SW 1271 (cell line): ENCODE measurements around the gene CASTOR1.
A peak's percentile ranks its signal among the peaks of the same experiment; 100 is the strongest.
"Not testable (repeated sequence)": the region's sequence is repeated elsewhere in the genome, so short reads cannot be mapped to it uniquely, and the experiment has no call there.

Experiments used
- DNase-seq, 2 experiments: peaks; one replicate each; lab custom pipeline; 2025; lab: John Stamatoyannopoulos, UW

CASTOR1 gene

GRCh38 chr22:30289141-30289979, at the start of gene CASTOR1:
TSS of gene CASTOR1 (minus strand) at chr22:30289505. CDS start at chr22:30289497, 8 bp downstream.
- DNase-seq, result peak; percentile 82 to 95

- no peak for DNase-seq
These were observed 49.5 kb upstream of the CASTOR1 start for GRCh38 chr22:30338802-30339201.

DNA sequence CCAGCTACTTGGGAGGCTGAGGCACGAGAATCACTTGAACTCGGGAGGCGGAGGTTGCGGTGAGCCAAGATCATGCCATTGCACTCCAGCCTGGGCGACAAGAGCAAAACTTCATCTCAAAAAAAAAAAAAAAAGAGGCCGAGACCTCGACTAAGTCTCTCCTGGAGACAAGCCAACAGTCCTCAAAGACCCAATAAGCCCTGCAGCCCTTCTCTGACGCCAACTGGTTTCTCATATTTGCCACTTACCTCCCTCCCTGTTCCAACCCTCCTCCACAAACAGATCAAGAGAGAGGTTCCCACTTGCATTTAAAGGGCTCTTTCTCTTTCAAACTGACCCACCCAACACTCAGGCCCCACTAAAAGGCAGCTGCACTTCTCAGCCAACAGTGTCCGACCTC, 49.0 kb upstream of the CASTOR1 start:
- DNase-seq, result not testable (repeated sequence)

- DNase-seq, result no peak
These were observed 48.1 kb upstream of the CASTOR1 start for GRCh38 chr22:30337461-30337778.

GRCh38 chr22:30336752-30337460, 47.6 kb upstream of the CASTOR1 start:
- no peak for DNase-seq

GRCh38 chr22:30335236-30335635, 45.9 kb upstream of the CASTOR1 start:
- DNase-seq, result no peak

GRCh38 chr22:30334646-30335045, 45.3 kb upstream of the CASTOR1 start:
- DNase-seq, result no peak

DNA sequence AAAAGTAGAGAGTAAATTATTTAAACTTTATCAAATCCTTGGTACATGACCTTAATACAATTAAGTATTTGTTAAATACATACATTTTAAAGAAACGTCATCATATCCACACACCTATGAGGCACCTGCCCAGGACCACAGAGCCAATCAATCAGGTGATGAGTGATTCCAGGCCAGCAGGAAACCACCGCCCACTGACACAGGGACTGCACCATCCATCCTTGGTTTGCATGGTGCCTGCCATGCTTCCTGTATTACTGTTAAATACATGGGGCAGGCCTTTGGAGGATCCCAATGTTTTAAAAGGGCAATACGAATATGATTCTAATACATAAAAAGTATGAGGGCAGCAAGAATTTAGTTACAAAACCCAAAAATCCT, 44.4 kb upstream of the CASTOR1 start:
- no peak for DNase-seq

- DNase-seq, result no peak
These were observed 43.8 kb upstream of the CASTOR1 start for GRCh38 chr22:30332994-30333706.

DNA sequence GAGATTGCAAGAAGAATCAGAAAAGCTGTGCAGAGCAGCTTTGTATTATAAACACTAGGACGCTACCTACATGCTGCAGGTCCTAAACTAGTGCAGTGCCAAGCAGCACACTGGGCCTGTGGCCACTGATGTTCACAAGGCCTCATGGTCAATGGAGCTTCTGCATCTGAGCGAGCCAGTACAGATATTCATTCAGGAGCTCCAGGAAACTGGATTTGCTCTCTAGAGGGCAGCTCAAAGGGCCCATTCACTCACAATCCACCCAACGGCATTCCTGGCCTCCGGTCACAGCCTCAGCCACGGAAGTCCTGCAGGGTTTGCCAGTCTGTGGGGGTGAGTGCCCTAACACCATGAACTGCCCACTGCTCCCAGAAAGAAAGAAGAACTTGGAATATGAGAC, 43.2 kb upstream of the CASTOR1 start:
- DNase-seq, result no peak

DNA sequence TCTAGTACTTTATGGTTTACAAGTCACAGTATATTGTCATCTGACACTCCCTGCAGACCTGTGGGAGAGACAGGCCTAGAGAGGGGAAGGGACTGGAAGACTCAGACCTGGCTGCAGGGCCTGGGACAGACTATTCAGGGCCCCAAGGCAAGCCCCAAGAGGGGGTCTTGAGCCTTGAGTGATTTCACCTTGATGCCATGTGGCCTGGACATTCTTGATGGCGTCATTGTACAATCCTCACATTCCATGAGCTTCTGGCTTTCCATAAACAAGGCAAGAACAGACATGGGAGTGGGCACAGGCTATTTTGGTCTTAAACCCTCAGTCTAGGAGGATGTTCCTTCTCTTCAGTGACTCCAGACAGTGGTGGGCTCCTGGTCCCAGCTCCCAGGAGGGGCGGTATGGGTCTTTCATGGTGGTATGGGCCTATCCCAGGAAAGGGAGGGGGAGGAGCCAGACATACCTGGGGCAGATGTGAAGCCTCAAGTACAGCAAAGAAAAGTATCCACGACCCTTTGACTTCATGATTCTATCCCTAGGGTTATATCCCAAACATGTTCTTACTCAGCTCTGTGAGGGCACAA, 39.3 kb upstream of the CASTOR1 start:
- no peak for DNase-seq

GRCh38 chr22:30327864-30328345, 38.6 kb upstream of the CASTOR1 start:
- no peak for DNase-seq

DNA sequence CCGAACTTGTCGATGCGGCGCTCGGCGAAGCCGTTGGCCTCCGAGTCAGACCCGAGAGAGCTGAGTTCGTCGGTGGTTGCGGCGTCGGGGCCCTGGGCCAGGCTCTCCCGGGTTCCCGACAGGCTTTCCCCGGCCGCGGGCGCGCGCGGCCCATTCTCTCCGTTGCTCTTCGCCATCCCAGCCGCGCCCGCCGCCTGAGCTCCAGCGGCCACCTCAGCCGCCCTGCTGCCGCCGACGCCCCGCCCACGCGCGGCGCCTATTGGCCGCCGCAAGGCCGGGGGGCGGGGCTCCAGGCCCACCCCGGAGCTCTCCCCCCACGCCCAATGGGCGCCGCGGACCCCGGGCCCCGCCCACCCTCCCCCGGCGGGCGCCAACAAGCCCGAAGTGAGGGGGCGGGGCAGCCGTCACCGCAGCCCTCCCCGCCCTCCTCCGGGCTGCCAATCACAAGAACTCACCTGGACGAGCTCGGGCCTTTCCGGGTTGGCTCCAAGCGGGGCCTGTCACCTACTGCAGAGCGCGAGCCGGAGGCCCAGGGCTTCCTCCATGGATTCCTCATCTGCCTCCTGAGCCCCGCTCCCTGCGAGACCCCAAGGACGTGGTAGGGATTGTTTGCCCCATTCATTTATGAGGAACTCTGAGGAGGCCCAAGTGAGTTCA, 37.5 kb upstream of the CASTOR1 start, which contains the start of gene TBC1D10A:
Gene TBC1D10A, minus strand, starts transcription at position 236 of the 657 bp plus-strand sequence. Its CDS starts 60 bp downstream, at position 176.
- peak; percentile 40 to 79 for DNase-seq

DNA sequence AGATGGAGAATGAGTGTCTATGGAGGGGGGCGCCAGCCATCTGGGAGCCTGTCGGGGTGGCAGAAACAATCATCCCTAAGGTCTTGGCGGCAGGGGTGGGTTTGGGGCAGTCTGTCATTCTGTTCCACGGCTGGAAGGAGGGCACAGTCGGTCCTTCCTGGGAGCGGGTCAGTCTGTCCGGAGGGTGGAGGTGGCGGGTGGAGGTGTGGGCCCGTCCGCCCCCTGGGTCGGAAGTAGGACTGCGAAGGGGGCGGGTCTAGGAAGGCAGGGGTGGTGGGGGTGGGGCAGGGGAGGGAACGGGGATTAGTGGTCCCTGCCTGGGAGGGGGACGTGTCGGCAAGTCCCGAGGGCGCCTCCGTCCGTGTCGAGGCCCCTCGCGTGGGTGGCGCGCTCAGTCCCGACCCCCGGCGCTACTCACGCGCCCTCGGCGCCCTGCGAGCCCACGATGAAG, 37.0 kb upstream of the CASTOR1 start:
- peak in 1 of 2 experiments; percentile 37 for DNase-seq

DNA sequence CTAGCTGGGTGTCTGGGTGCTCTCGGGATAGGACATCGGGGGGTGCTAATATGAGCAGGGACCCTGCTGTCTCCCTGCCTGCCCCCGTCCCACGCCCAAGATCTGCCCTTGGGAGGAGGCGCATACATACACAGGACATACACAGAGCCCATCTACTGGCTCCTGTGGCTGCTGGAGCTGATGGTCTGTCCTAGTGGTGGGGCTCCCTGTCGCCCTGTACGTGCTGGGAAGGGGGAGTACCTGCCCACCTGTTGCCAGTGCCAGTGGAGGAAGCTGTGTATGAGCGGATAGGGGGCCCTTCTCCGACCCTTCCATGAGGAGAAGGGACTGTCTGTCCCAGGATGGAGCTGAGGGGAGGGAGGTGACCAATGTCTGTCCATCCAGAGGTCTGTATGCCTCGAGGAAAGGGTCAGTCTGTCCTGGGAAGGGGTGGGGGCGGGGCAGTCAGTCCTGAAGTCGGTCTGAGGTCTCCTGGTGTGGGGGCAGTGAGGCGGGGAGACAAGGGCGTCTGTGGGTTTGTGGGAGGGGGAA, 36.5 kb upstream of the CASTOR1 start:
- DNase-seq, result no peak

DNA sequence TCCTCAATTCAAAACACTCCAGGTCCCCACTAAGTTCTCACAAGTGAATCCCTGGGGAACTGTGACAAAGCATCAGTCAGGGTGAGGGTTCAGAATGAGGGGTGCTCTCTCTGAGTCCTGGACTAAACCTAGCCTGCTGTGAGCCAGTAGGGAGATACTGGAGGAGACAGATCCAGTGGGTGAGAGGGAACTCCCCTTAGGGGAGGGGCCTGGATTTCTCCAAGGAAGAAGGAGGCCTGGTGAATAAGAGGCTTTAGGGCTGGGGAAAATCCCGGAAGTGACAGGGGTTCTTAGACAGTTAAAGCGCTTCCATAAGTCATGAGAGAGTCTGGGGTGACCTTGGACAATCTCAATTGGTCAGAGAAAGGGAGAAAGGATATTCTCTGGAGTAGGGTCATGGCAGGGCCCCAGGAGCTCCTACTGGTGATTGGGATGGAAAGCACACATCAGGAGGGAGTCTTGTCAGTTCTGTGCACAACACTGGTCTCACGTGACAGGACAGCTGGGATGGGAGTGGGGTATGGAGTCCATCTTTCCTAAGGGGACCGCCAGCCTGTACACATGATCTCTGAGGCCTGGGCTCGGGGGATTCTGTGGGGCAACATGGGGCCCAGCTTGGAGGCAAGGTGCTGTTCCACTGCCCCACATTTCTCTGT, 35.9 kb upstream of the CASTOR1 start:
- peak; percentile 11 to 59 for DNase-seq

- DNase-seq, result no peak
These were observed 34.9 kb upstream of the CASTOR1 start for GRCh38 chr22:30324014-30324730.

GRCh38 chr22:30323246-30323645, 33.9 kb upstream of the CASTOR1 start:
- no peak for DNase-seq

DNA sequence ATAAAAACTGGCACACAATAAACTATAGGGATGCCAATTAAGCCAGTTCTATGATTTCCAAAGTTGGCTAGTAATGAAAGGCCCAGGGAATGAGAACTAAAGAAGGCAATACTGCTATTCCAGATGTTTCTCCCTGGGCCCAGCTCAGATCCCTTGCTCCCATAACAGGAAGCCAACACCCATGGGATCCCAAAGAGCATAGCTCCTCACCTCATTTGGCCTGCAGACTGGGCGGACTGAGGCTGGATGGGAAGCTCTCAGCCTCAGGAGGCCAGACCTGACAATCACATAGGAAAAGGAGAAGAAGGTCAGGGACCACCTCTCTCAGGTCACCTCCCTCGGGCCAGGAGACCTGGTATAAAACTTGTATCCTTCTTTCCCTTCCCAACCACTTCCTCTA, 32.2 kb upstream of the CASTOR1 start:
- DNase-seq, result no peak

GRCh38 chr22:30320021-30320556, 30.8 kb upstream of the CASTOR1 start:
- DNase-seq, result no peak
